ENCODE measurements around the gene MTA1. TPM values are rescaled to one million over a fixed set of nuclear protein-coding genes. Genes with fewer than 3 reads are reported as not detected.

Gene MTA1
- total RNA-seq, 3 donors from 2014 or later, result 154 to 166 (median 154) TPM

GRCh38 chr14:105487449-105487985 lies 67.9 kb downstream of the MTA1 start:
- DNase-seq (peak; percentile 39), ATAC-seq (no peak)
- H3K36me3 Mint-ChIP-seq (ENCODE audit: insufficient read depth), result no peaks in the 10 kb centered on the region
- H3K4me1 Mint-ChIP-seq (ENCODE audit: low read depth), result peaks cover 52% of the 10 kb centered on the region
- H3K27me3 Mint-ChIP-seq (ENCODE audit: low read depth), result no peaks in the 10 kb centered on the region
- no peaks in the 10 kb centered on the region for H3K9me3 Mint-ChIP-seq
- H3K4me3 Mint-ChIP-seq, result peak overlapping the region; percentile 80

GRCh38 chr14:105487986-105488777 lies 68.6 kb downstream of the MTA1 start:
- no peaks in the 10 kb centered on the region for H3K36me3 Mint-ChIP-seq (ENCODE audit: insufficient read depth)
- no peaks in the 10 kb centered on the region for H3K9me3 Mint-ChIP-seq
- DNase-seq (no peak), ATAC-seq (no peak)
- H3K4me1 Mint-ChIP-seq (ENCODE audit: low read depth), result peaks cover 46% of the 10 kb centered on the region
- H3K4me3 Mint-ChIP-seq, result peak overlapping the region; percentile 81
- no peaks in the 10 kb centered on the region for H3K27me3 Mint-ChIP-seq (ENCODE audit: low read depth)

GRCh38 chr14:105488781-105489541 lies 69.3 kb downstream of the MTA1 start:
- H3K4me1 Mint-ChIP-seq (ENCODE audit: low read depth), result peaks cover 44% of the 10 kb centered on the region
- H3K36me3 Mint-ChIP-seq (ENCODE audit: insufficient read depth), result no peaks in the 10 kb centered on the region
- H3K9me3 Mint-ChIP-seq, result no peaks in the 10 kb centered on the region
- DNase-seq, result no peak
- H3K27me3 Mint-ChIP-seq (ENCODE audit: low read depth), result no peaks in the 10 kb centered on the region
- H3K4me3 Mint-ChIP-seq, result peak overlapping the region; percentile 81
- ATAC-seq, result no peak

GRCh38 chr14:105489542-105490266 lies 70.1 kb downstream of the MTA1 start:
- ATAC-seq (peak; percentile 9 to 10), DNase-seq (peak; percentile 79)
- Mint-ChIP-seq H3K9me3 (no peaks in the 10 kb centered on the region), H3K4me3 (peak overlapping the region; percentile 81), H3K4me1 (ENCODE audit: low read depth) (peaks cover 37% of the 10 kb centered on the region), H3K36me3 (ENCODE audit: insufficient read depth) (no peaks in the 10 kb centered on the region), H3K27me3 (ENCODE audit: low read depth) (no peaks in the 10 kb centered on the region)

GRCh38 chr14:105490267-105490571 lies 70.6 kb downstream of the MTA1 start:
- peak overlapping the region; percentile 81 for H3K4me3 Mint-ChIP-seq
- no peaks in the 10 kb centered on the region for H3K27me3 Mint-ChIP-seq (ENCODE audit: low read depth)
- peak; percentile 4 to 6 for ATAC-seq
- peak; percentile 24 for DNase-seq
- no peaks in the 10 kb centered on the region for H3K9me3 Mint-ChIP-seq
- H3K4me1 Mint-ChIP-seq (ENCODE audit: low read depth), result peaks cover 33% of the 10 kb centered on the region
- H3K36me3 Mint-ChIP-seq (ENCODE audit: insufficient read depth), result no peaks in the 10 kb centered on the region

- Mint-ChIP-seq H3K9me3 (no peaks in the 10 kb centered on the region), H3K27me3 (ENCODE audit: low read depth) (no peaks in the 10 kb centered on the region), H3K36me3 (ENCODE audit: insufficient read depth) (no peaks in the 10 kb centered on the region), H3K4me3 (peak within 1 kb of the TSS; percentile 81), H3K4me1 (ENCODE audit: low read depth) (peaks cover 27% of the 10 kb centered on the region)
- ATAC-seq (peak; percentile 77 to 80), DNase-seq (peak; percentile 97)
Observed at GRCh38 chr14:105490572-105491365, 71.1 kb downstream of the MTA1 start, which contains the start of gene TEDC1. TSS of gene TEDC1 (plus strand) at chr14:105491246. CDS start at chr14:105491376, 130 bp downstream.

- H3K9me3 Mint-ChIP-seq, result no peaks in the 10 kb centered on the region
- no peaks in the 10 kb centered on the region for H3K36me3 Mint-ChIP-seq (ENCODE audit: insufficient read depth)
- peaks cover 23% of the 10 kb centered on the region for H3K4me1 Mint-ChIP-seq (ENCODE audit: low read depth)
- no peaks in the 10 kb centered on the region for H3K27me3 Mint-ChIP-seq (ENCODE audit: low read depth)
- peak; percentile 28 to 30 for ATAC-seq
- peak; percentile 79 for DNase-seq
- peak overlapping the region; percentile 81 for H3K4me3 Mint-ChIP-seq
Observed at GRCh38 chr14:105491366-105491973, 71.8 kb downstream of the MTA1 start.

GRCh38 chr14:105492031-105492970 lies 72.7 kb downstream of the MTA1 start:
- peak overlapping the region; percentile 76 for H3K4me3 Mint-ChIP-seq
- H3K27me3 Mint-ChIP-seq (ENCODE audit: low read depth), result no peaks in the 10 kb centered on the region
- H3K4me1 Mint-ChIP-seq (ENCODE audit: low read depth), result peaks cover 21% of the 10 kb centered on the region
- H3K9me3 Mint-ChIP-seq, result no peaks in the 10 kb centered on the region
- DNase-seq, result no peak
- H3K36me3 Mint-ChIP-seq (ENCODE audit: insufficient read depth), result no peaks in the 10 kb centered on the region
- no peak for ATAC-seq

GRCh38 chr14:105492971-105493871 lies 73.6 kb downstream of the MTA1 start:
- Mint-ChIP-seq H3K27me3 (ENCODE audit: low read depth) (no peaks in the 10 kb centered on the region), H3K4me3 (no peak overlapping the region), H3K4me1 (ENCODE audit: low read depth) (peaks cover 18% of the 10 kb centered on the region), H3K36me3 (ENCODE audit: insufficient read depth) (no peaks in the 10 kb centered on the region), H3K9me3 (no peaks in the 10 kb centered on the region)
- DNase-seq (no peak), ATAC-seq (no peak)

- H3K9me3 Mint-ChIP-seq, result no peaks in the 10 kb centered on the region
- H3K4me3 Mint-ChIP-seq, result no peak overlapping the region
- H3K4me1 Mint-ChIP-seq (ENCODE audit: low read depth), result peaks cover 12% of the 10 kb centered on the region
- DNase-seq (no peak), ATAC-seq (no peak)
- no peaks in the 10 kb centered on the region for H3K27me3 Mint-ChIP-seq (ENCODE audit: low read depth)
- no peaks in the 10 kb centered on the region for H3K36me3 Mint-ChIP-seq (ENCODE audit: insufficient read depth)
Observed at GRCh38 chr14:105493921-105494605, 74.4 kb downstream of the MTA1 start.

- ATAC-seq (no peak), DNase-seq (no peak)
- no peaks in the 10 kb centered on the region for H3K27me3 Mint-ChIP-seq (ENCODE audit: low read depth)
- H3K9me3 Mint-ChIP-seq, result no peaks in the 10 kb centered on the region
- H3K4me1 Mint-ChIP-seq (ENCODE audit: low read depth), result peaks cover 7% of the 10 kb centered on the region
- no peak overlapping the region for H3K4me3 Mint-ChIP-seq
- H3K36me3 Mint-ChIP-seq (ENCODE audit: insufficient read depth), result no peaks in the 10 kb centered on the region
Observed at GRCh38 chr14:105494606-105494929, 74.9 kb downstream of the MTA1 start.
